Glutamatergic neuron (in vitro differentiated cells): ENCODE measurements around the gene LAMB4. TPM values are rescaled to one million over a fixed set of nuclear protein-coding genes. Genes with fewer than 3 reads are reported as not detected.

ENCODE experiments used
- DNase-seq: peaks from one replicate; pipeline ENCODE4 v3.0.0; 2022
- H3K27ac Mint-ChIP-seq: one replicate; pipeline ENCODE4 v1.8.0; 2020; ENCODE audit warnings: mild to moderate bottlenecking, mixed read lengths, inconsistent platforms; ENCODE audit not compliant: unreplicated experiment
- H3K27me3 Mint-ChIP-seq: one replicate; pipeline ENCODE4 v1.8.0; 2020; ENCODE audit warnings: mild to moderate bottlenecking, moderate library complexity, mixed read lengths, inconsistent platforms; ENCODE audit not compliant: unreplicated experiment
- H3K36me3 Mint-ChIP-seq: one replicate; pipeline ENCODE4 v1.8.0; 2020; ENCODE audit warnings: mild to moderate bottlenecking, mixed read lengths, inconsistent platforms; ENCODE audit not compliant: unreplicated experiment
- H3K4me1 Mint-ChIP-seq: one replicate; pipeline ENCODE4 v1.8.0; 2020; ENCODE audit warnings: mild to moderate bottlenecking, low read depth, mixed read lengths, inconsistent platforms; ENCODE audit not compliant: unreplicated experiment
- H3K4me3 Mint-ChIP-seq: one replicate; pipeline ENCODE4 v1.8.0; 2020; ENCODE audit warnings: mild to moderate bottlenecking, mixed read lengths, inconsistent platforms; ENCODE audit not compliant: unreplicated experiment
- H3K9me3 Mint-ChIP-seq: one replicate; pipeline ENCODE4 v1.8.0; 2020; ENCODE audit warnings: mild to moderate bottlenecking, moderate library complexity, mixed read lengths, inconsistent platforms; ENCODE audit not compliant: unreplicated experiment
- total RNA-seq: library from RNA; stranded (reverse); fragmentation: NEBNext Ultra II Directional; extraction: Animal tissue kit (Norgen Biotek cat#: 25700); gene quantifications from one replicate; pipeline ENCODE4 v1.2.1, GENCODE V29; 2021; ENCODE audit not compliant: unreplicated experiment
- TF ChIP-seq, protein P1 (sequence below): fragments of 200-600 bp; sonication (generic); IDR thresholded peaks from one replicate; pipeline ENCODE4 v1.5.0; 2021; ENCODE audit not compliant: partially characterized antibody, unreplicated experiment

LAMB4 gene
- total RNA-seq, 1 donor from 2014 or later = not detected

- H3K27ac Mint-ChIP-seq = no peak overlapping the region
- DNase-seq = no peak
- H3K36me3 Mint-ChIP-seq = no peaks in the 10 kb centered on the region
Observed at GRCh38 chr7:108012499-108013430, 117.4 kb downstream of the LAMB4 start.

GRCh38 chr7:108010377-108010776 lies 119.8 kb downstream of the LAMB4 start:
- TF ChIP-seq, protein P1, sequence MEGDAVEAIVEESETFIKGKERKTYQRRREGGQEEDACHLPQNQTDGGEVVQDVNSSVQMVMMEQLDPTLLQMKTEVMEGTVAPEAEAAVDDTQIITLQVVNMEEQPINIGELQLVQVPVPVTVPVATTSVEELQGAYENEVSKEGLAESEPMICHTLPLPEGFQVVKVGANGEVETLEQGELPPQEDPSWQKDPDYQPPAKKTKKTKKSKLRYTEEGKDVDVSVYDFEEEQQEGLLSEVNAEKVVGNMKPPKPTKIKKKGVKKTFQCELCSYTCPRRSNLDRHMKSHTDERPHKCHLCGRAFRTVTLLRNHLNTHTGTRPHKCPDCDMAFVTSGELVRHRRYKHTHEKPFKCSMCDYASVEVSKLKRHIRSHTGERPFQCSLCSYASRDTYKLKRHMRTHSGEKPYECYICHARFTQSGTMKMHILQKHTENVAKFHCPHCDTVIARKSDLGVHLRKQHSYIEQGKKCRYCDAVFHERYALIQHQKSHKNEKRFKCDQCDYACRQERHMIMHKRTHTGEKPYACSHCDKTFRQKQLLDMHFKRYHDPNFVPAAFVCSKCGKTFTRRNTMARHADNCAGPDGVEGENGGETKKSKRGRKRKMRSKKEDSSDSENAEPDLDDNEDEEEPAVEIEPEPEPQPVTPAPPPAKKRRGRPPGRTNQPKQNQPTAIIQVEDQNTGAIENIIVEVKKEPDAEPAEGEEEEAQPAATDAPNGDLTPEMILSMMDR = no peak

More at GRCh38 chr7:108012499-108013430, 117.4 kb downstream of the LAMB4 start:
- TF ChIP-seq, protein P1 = no peak
- peaks cover 5% of the 10 kb centered on the region for H3K4me1 Mint-ChIP-seq
- H3K27me3 Mint-ChIP-seq = no peaks in the 10 kb centered on the region
- no peak overlapping the region for H3K4me3 Mint-ChIP-seq
- H3K9me3 Mint-ChIP-seq = no peaks in the 10 kb centered on the region

GRCh38 chr7:108009873-108010272 lies 120.3 kb downstream of the LAMB4 start:
- TF ChIP-seq, protein P1 = no peak
- DNase-seq = no peak
- Mint-ChIP-seq H3K4me3 (no peak overlapping the region), H3K9me3 (peaks cover 2% of the 10 kb centered on the region), H3K4me1 (peaks cover 9% of the 10 kb centered on the region), H3K27me3 (peaks cover 4% of the 10 kb centered on the region), H3K36me3 (peaks cover 4% of the 10 kb centered on the region), H3K27ac (no peak overlapping the region)

More at GRCh38 chr7:108010377-108010776, 119.8 kb downstream of the LAMB4 start:
- H3K27ac Mint-ChIP-seq = no peak overlapping the region
- peaks cover 6% of the 10 kb centered on the region for H3K4me1 Mint-ChIP-seq
- H3K9me3 Mint-ChIP-seq = peaks cover 2% of the 10 kb centered on the region
- no peak overlapping the region for H3K4me3 Mint-ChIP-seq
- peaks cover 4% of the 10 kb centered on the region for H3K36me3 Mint-ChIP-seq
- no peak for DNase-seq
- peaks cover 4% of the 10 kb centered on the region for H3K27me3 Mint-ChIP-seq

GRCh38 chr7:108008827-108009226 lies 121.3 kb downstream of the LAMB4 start:
- no peak for DNase-seq
- Mint-ChIP-seq H3K27ac (no peak overlapping the region), H3K4me1 (peaks cover 17% of the 10 kb centered on the region), H3K4me3 (no peak overlapping the region), H3K27me3 (peaks cover 8% of the 10 kb centered on the region), H3K9me3 (peaks cover 2% of the 10 kb centered on the region), H3K36me3 (peaks cover 4% of the 10 kb centered on the region)
- TF ChIP-seq, protein P1 = no peak

- TF ChIP-seq, protein P1 = no peak
- Mint-ChIP-seq H3K27me3 (peaks cover 13% of the 10 kb centered on the region), H3K27ac (no peak overlapping the region), H3K4me1 (peaks cover 17% of the 10 kb centered on the region), H3K9me3 (peaks cover 2% of the 10 kb centered on the region), H3K4me3 (no peak overlapping the region), H3K36me3 (peaks cover 4% of the 10 kb centered on the region)
- no peak for DNase-seq
Observed at GRCh38 chr7:108008240-108008639, 121.9 kb downstream of the LAMB4 start.
